Neural cell (in vitro differentiated cells): ENCODE results near the gene COL6A6. TPM values are rescaled to one million over a fixed set of nuclear protein-coding genes. Genes with fewer than 3 reads are reported as not detected.

Experiments used
- H2AFZ ChIP-seq: fragments of 200-600, 300-800 bp; sonication (generic), shearing (Covaris generic); 2 replicates; pipeline ENCODE4 v1.6.0; 2014; ENCODE audit warnings: low read depth, mild to moderate bottlenecking, antibody characterized with exemption, low read length, moderate library complexity
- H3F3A ChIP-seq: fragments of 200-600 bp; shearing (Covaris generic); 2 replicates; pipeline ENCODE4 v1.6.1; 2016; ENCODE audit warnings: mild to moderate bottlenecking, moderate library complexity, mixed read lengths, antibody characterized with exemption, low read length; ENCODE audit not compliant: insufficient read depth, poor library complexity, severe bottlenecking
- H3K27ac ChIP-seq: fragments of 200-600, 300-800 bp; sonication (generic), shearing (Covaris generic); 2 replicates; pipeline ENCODE4 v1.5.1; 2014; ENCODE audit warnings: mild to moderate bottlenecking, low read length, moderate library complexity
- H3K27me3 ChIP-seq: fragments of 300-800, 200-600 bp; sonication (generic), shearing (Covaris generic); 2 replicates; pipeline ENCODE4 v1.6.0; 2014; ENCODE audit warnings: mild to moderate bottlenecking, low read depth, low read length, moderate library complexity; ENCODE audit not compliant: insufficient read depth
- H3K36me3 ChIP-seq: fragments of 300-800, 200-600 bp; sonication (generic), shearing (Covaris generic); 2 replicates; pipeline ENCODE4 v1.5.1; 2014; ENCODE audit warnings: mild to moderate bottlenecking, antibody characterized with exemption, low read length, moderate library complexity; ENCODE audit not compliant: insufficient read depth
- H3K4me2 ChIP-seq: fragments of 300-800, 200-600 bp; sonication (generic), shearing (Covaris generic); 2 replicates; pipeline ENCODE4 v1.6.0; 2014; ENCODE audit warnings: mild to moderate bottlenecking, low read length
- H3K4me3 ChIP-seq: fragments of 300-800, 200-600 bp; sonication (generic), shearing (Covaris generic); 2 replicates; pipeline ENCODE4 v1.5.1; 2014; ENCODE audit warnings: mild to moderate bottlenecking, low read length, moderate library complexity
- H3K79me2 ChIP-seq: fragments of 200-600 bp; shearing (Covaris generic); replicated peaks from 2 replicates; pipeline ENCODE4 v1.6.0; 2014; ENCODE audit warnings: mild to moderate bottlenecking, low read length, moderate library complexity; ENCODE audit not compliant: insufficient read depth
- H3K9ac ChIP-seq: fragments of 300-800, 200-600 bp; sonication (generic), shearing (Covaris generic); 2 replicates; pipeline ENCODE4 v1.6.1; 2016; ENCODE audit warnings: mild to moderate bottlenecking, low read length, mixed read lengths
- H3K9me2 ChIP-seq: fragments of 200-600 bp; shearing (Covaris generic); 2 replicates; pipeline ENCODE4 v1.6.1; 2016; ENCODE audit warnings: mild to moderate bottlenecking, low read length, mixed read lengths; ENCODE audit not compliant: insufficient read depth
- H3K9me3 ChIP-seq: fragments of 200-600, 300-800 bp; sonication (generic), shearing (Covaris generic); 2 replicates; pipeline ENCODE4 v1.6.1; 2016; ENCODE audit warnings: mild to moderate bottlenecking, mixed run types, low read length, moderate library complexity, mixed read lengths
- H4K20me1 ChIP-seq: fragments of 200-600 bp; shearing (Covaris generic); 2 replicates; pipeline ENCODE4 v1.6.1; 2016; ENCODE audit warnings: mild to moderate bottlenecking, mixed run types; ENCODE audit not compliant: insufficient read depth
- CTCF ChIP-seq: fragments of 450-650 bp; IDR thresholded peaks from 2 replicates; pipeline ENCODE4 v1.5.1; 2014; ENCODE audit warnings: antibody characterized with exemption, mild to moderate bottlenecking, moderate library complexity; ENCODE audit not compliant: poor library complexity, severe bottlenecking
- EZH2 ChIP-seq: fragments of 200-600, 300-800 bp; shearing (Covaris generic), sonication (generic); IDR thresholded peaks from 2 replicates; pipeline ENCODE4 v1.6.1; 2014; ENCODE audit warnings: antibody characterized with exemption, low read length, borderline replicate concordance, mild to moderate bottlenecking; ENCODE audit not compliant: insufficient read depth, poor library complexity, severe bottlenecking
- POLR2AphosphoS5 ChIP-seq: IDR thresholded peaks from 2 replicates; pipeline ENCODE4 v1.6.1; 2012
- REST ChIP-seq: IDR thresholded peaks from 2 replicates; pipeline ENCODE4 v1.6.1; 2012; ENCODE audit warnings: borderline replicate concordance
- SMC3 ChIP-seq: fragments of 450-650 bp; conservative IDR thresholded peaks from 2 replicates; pipeline ENCODE4 v1.6.1; 2014; ENCODE audit warnings: antibody characterized with exemption, mild to moderate bottlenecking, moderate library complexity; ENCODE audit not compliant: poor library complexity
- TAF1 ChIP-seq: IDR thresholded peaks from 2 replicates; pipeline ENCODE4 v1.6.1; 2012; ENCODE audit warnings: low read depth
- polyA plus RNA-seq: library from polyadenylated mRNA; depleted of rRNA; stranded (reverse); fragments of >200 nt; gene quantifications from 2 replicates; pipeline ENCODE4 v1.2.3, GENCODE V29; 2014

Gene COL6A6
- polyA plus RNA-seq, 1 donor from 2014 or later, result not detected

GRCh38 chr3:130468311-130468710 is 48.7 kb upstream of the COL6A6 start:
- no peak overlapping the region for H3K27ac ChIP-seq

GRCh38 chr3:130470126-130470525 is 46.9 kb upstream of the COL6A6 start:
- Histone ChIP-seq H3K9me3 (no peaks in the 10 kb centered on the region), H3K27ac (no peak overlapping the region), H3K4me3 (no peak overlapping the region), H3F3A (no peaks in the 10 kb centered on the region), H3K79me2 (no peaks in the 10 kb centered on the region), H4K20me1 (no peaks in the 10 kb centered on the region), H3K9ac (no peak overlapping the region), H3K27me3 (no peaks in the 10 kb centered on the region), H3K36me3 (no peaks in the 10 kb centered on the region), H2AFZ (no peak overlapping the region), H3K4me2 (no peak overlapping the region), H3K9me2 (no peaks in the 10 kb centered on the region)
- no peak for TF ChIP-seq POLR2AphosphoS5
- TF ChIP-seq CTCF, result no peak
- TF ChIP-seq TAF1, result no peak
- TF ChIP-seq SMC3, result no peak
- TF ChIP-seq EZH2, result no peak

More at GRCh38 chr3:130468311-130468710, 48.7 kb upstream of the COL6A6 start:
- H3K9ac ChIP-seq, result no peak overlapping the region
- H3K36me3 ChIP-seq, result no peaks in the 10 kb centered on the region
- TF ChIP-seq POLR2AphosphoS5 (no peak), EZH2 (no peak), REST (no peak)
- H3K79me2 ChIP-seq, result no peaks in the 10 kb centered on the region
- no peak overlapping the region for H3K4me3 ChIP-seq
- no peaks in the 10 kb centered on the region for H4K20me1 ChIP-seq
- H3K27me3 ChIP-seq, result no peaks in the 10 kb centered on the region
- H3K4me2 ChIP-seq, result no peak overlapping the region
- no peaks in the 10 kb centered on the region for H3F3A ChIP-seq
- no peak overlapping the region for H2AFZ ChIP-seq
- no peaks in the 10 kb centered on the region for H3K9me3 ChIP-seq
- H3K9me2 ChIP-seq, result no peaks in the 10 kb centered on the region

- no peak overlapping the region for H3K9ac ChIP-seq
- H3K9me2 ChIP-seq, result no peaks in the 10 kb centered on the region
- no peak overlapping the region for H3K4me3 ChIP-seq
- H3F3A ChIP-seq, result no peaks in the 10 kb centered on the region
- H3K27ac ChIP-seq, result no peak overlapping the region
- no peaks in the 10 kb centered on the region for H3K9me3 ChIP-seq
- no peak for TF ChIP-seq EZH2
- no peak for TF ChIP-seq REST
- no peaks in the 10 kb centered on the region for H3K27me3 ChIP-seq
- no peaks in the 10 kb centered on the region for H3K36me3 ChIP-seq
- no peaks in the 10 kb centered on the region for H4K20me1 ChIP-seq
- H3K79me2 ChIP-seq, result no peaks in the 10 kb centered on the region
- H2AFZ ChIP-seq, result no peak overlapping the region
- H3K4me2 ChIP-seq, result no peak overlapping the region
Observed at GRCh38 chr3:130473416-130473815, 43.6 kb upstream of the COL6A6 start.
